NCI-H1436 treated with DMSO at 0.1 percent for 48 hours (cell line): Measurements from ENCODE around the gene COMT.
"Not testable (repeated sequence)": the region's sequence is repeated elsewhere in the genome, so short reads cannot be mapped to it uniquely, and the experiment has no call there.

Experiments used
- DNase-seq: peaks from one replicate; lab custom pipeline; 2025; lab: John Stamatoyannopoulos, UW

The COMT gene

DNA sequence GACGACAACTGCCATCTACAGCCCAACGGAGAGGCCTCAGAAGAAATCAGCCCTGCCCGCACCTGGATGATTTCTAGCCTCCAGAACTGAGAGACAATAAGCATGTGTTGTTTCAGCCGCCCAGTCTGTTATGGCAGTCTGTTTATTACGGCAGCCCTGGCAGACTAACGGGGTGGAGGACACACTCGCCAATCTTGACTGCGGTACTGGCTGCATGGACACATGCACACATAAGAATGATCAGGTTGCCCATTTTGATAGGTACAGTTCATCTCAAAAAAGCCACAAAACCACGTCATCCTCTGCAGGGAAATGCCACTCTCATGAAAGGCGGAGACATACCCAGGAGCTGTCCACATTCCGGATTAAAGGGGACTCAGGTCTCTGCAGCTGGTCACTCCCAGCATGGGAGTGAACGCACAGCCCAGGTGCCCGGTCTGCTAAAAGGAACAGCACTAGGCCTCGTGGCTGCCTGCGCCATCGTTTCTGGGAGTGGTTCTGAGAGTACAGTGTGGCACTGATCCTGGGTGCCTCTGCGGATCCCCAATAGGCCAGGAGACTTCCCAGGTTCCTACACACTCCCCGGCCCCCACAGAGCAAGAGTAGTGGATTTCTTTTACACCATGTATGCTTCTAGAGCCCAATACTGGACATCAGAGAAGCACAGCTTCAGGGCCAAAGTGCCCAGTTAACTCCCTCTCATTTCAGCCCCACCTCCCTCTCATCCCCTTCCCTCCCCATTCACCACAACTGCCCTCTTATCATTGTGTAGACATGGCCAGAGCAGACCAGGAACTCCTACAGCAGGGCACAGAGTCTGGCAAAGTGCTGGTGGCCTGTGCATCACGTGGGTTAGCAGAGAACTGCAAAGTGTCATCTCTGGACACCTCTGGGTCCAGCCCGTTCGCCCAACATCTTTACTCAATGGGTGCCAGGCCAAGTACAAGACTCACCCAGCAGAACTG is 11.7 kb upstream of the COMT start:
- DNase-seq = no peak

GRCh38 chr22:19930551-19931486 is 10.8 kb upstream of the COMT start:
- DNase-seq = no peak

DNA sequence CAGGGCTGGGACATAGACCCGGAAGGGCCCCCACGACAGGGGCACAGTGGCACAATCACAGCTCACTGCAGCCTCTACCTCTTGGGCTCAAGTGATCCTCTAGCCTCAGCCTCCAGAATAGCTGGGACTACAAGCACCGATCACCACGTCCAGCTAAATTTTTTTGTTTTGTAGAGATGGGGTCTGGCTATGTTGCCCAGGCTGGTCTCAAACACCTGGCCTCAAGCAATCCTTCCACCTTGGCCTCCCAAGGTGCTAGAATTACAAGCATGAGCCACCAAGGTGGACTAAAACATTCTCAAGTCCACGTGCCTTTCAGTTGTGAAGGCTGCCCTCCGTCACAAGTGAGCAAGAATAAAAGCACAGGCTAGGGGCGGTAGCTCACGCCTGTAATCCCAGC is 10.1 kb upstream of the COMT start:
- no peak for DNase-seq

DNA sequence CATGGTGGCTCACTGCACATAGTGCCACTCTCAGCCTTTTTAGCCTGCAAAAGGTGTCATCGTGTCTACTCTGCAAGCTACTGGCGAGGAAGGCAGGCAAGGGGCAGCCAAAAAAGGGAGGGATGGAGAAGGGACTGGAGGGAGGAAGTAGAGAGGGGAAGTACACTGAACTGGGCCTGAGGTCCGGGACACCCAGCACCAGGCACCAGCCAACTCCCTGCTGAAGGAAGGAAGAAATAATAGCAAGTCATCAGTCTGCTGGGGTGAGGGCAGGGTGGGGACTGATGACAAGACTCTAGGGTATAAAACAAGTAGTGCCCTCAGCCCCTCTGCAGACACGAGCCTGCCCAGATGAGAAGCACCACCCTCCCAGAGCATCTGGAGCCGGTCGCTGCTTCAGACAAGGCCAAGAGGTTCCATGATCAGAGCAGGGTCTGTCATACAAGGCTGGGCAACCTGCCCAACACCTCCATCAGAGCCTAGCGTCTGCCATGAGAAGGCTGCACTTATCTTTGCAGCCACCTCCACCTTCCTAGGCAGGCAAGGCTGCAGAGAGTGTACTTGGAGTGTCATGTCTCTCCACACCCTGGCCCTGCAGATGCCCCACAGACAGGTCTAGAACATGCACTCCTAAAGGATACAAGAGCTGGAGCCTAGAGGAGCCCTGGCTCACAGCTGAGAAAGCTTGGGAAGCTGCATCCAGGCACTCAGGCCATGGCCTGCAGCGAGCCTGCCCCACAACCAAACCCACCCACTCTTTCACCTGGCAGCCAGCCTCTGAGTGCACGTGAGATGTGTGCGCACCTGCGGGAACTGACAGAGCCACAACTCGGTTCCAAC is 9.0 kb upstream of the COMT start:
- no peak for DNase-seq

DNA sequence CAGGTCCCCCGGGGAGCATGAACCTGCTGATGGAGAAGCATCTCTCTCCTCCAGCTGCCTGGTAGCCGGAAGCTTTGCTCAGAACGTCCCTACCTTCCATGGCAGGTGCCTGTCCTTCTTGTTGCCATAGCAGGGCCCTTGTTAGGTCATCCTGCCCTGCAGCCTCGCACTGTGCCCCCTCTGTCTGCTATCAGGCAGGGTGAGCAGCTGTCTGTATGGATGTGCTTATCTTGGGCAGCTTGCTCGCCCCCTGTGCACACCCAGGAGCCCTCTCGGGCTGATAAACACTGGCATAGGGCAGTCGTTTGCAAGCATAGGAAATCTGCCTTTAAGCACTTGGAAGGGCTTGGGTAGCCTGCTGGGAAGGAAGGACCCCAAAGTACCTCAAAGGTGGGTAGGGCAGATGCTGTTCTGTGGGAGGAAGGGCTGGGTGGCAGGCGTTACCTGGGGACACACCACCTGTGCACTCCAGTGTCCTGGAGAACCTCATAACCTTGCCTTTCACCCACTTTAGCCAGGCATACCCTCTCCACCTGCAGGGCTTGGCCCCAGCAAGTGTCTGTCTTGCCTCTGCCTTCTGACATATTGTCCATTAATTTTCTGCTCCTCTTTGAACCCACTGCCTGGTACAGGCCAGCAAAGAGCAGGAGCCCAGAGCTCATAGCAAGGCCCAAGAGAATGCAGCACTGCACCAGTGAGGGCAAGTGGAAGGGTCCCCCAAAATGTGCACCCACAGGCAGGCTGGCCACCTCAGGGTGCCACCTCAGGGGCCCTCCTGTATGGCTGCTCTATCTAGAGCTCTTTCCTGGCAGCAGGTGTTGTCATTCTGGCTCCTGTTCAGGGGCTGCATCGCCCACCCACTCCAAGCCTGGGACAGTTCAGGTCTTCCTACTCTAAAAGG is 8.0 kb upstream of the COMT start:
- DNase-seq = no peak

DNA sequence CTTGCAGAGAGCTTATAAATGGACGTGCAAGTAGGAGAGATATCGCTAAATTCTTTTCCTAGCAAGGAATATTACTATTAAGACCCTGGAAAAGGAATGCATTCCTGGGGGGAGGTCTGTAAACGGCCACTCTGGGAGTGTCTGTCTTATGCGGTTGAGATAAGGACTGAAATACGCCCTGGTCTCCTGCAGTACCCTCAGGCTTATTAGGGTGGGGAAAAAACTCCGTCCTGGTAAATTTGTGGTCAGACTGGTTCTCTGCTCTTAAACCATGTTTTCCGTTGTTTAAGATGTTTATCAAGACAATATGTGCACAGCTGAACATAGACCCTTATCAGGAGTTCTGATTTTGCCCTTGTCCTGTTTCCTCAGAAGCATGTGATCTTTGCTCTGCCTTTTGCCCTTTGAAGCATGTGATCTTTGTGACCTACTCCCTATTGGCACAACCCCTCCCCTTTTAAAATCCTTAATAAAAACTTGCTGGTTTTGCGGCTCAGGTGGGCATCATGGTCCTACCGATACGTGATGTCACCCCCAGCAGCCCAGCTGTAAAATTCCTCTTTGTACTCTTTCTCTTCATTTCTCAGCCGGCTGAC is 6.4 kb upstream of the COMT start:
- not testable (repeated sequence) for DNase-seq

DNA sequence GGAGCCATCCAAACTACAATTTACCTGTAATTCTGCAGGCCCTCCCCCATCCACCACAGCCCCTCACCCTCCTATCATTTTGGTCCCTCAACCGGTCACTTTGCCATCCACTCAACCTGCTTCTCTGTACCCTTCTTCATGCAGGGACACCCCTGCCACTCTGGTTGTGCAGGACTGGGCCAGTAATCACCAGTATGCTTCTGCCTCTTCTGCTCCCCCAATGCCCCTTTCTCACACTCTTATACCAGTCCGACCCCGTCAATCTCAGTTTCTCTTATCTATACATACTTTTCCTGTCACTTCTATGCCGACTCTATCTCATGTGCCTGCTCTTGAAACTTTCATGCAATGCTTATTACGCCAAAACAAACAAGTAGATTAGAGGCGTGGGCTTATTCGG is 5.1 kb upstream of the COMT start:
- no peak for DNase-seq

DNA sequence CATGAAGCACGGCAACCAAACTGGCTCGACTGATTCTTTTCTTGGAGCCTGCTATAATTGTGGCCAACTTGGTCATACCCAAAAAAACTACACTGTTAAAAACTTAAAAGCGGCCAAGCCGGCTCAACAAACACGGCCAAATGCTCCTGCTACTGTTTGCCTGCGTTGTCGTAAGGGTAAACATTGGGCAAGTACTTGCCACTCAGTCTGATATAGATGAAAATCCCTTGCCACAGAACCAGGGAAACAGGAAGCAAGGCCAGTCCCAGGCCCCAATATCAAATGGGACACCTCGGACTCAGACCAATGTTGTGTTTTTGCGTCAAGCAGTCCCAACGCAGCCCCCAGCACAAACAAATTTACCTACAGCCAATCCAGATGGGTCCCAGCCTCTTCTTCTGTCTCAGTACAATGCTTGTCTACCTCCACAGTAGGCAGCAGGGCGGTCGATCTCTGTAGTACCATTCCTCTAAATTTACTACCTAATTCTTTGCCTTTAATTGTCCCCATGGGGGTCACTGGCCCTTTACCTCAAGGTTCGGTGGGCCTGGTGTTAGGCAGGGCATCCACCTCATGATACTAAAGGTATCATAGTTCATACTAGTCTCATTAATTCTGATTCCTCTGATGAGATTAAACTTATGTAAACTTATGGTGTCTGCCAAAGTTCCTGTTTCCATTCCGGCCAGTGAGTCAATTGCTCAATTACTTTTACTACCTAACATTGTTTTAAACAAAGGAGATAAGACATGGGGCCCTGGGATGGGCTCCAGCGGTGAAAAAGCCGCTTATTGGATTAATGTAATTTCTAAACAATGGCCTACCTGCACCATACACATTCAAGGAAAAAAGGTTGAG is 3.7 kb upstream of the COMT start:
- DNase-seq = no peak

DNA sequence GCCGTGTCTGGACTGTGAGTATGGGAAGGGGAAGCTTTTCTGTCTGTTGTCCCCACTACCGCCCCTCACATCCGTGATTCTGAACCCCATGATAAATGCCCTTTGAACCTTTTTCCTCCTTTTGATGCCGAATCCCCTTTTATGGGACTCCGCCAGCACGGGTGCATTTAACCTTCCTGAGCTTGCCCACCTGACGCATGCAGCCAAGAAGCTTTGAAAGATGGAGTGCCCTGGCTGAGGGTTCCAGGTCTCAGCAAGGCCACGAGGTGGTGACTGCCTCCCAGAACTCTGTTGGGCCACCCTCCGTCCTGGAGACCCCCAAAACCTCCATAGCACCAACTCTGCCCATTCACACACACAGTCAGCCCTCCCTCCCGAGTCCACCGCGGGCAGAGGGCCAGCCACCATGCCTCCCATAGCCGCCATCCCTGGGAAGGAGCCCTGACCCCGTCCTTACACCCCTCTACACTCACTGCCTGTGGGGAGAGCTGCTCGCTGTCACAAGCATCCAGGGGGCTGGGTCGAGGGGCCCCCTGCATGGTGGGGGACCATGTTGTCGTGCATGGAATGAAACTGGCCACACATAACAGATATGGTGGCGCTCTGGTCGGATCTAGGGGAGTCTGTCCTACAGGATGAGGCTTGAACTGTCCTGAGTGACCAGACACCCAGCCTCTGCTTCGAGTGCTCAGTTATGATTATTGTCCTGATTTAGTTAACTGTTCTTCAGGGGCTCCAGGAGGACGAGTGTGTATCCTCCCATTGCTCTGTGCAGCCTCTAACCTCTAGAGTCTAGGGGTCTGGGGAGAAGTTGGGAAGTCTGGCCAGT is 822 bp upstream of the COMT start:
- no peak for DNase-seq

DNA sequence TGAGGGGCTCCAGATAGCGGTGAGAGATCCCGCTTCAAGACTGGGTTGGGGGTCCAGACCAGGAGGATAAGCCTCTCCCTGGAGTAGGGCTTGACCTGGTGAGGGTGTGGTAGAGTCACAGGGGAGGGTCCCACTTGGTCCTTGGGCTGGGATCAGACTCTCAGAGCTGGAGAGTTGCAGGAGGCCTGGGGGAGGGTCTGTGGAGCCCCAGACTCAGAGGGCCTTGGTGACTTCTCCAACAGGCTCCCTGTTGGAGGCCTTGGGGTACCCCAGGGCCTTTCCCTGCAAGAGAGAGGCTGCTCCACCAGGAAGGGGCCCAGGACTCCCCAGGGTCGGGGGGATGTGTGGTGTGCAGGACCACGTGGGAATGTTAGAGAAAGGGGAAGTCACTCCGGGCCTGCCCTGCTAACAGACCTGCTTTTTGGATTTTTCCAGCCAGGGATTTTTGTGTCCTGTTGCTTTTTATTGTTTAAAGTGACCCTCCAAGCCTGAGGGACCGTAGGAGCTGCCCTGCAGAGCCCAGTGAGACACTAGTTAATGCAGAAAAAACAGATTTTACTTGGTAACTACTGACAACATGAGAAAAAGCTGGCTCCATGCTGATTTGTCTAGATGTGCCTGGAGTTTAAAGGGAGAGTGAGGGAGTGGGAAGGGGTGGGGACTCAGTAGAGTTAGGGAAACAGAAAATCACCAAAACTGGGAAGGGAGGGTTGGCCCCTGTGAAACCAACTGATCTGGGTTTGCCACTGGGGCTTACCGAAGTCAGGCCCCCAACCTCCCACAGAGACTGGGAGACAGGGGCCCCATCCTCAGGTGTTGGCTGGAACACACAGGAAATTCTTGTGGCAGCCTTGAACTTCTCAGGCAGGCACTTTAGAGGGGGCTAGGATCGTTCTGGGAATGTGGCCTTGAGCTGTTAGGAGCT is 847 bp downstream of the COMT start:
- DNase-seq = no peak

DNA sequence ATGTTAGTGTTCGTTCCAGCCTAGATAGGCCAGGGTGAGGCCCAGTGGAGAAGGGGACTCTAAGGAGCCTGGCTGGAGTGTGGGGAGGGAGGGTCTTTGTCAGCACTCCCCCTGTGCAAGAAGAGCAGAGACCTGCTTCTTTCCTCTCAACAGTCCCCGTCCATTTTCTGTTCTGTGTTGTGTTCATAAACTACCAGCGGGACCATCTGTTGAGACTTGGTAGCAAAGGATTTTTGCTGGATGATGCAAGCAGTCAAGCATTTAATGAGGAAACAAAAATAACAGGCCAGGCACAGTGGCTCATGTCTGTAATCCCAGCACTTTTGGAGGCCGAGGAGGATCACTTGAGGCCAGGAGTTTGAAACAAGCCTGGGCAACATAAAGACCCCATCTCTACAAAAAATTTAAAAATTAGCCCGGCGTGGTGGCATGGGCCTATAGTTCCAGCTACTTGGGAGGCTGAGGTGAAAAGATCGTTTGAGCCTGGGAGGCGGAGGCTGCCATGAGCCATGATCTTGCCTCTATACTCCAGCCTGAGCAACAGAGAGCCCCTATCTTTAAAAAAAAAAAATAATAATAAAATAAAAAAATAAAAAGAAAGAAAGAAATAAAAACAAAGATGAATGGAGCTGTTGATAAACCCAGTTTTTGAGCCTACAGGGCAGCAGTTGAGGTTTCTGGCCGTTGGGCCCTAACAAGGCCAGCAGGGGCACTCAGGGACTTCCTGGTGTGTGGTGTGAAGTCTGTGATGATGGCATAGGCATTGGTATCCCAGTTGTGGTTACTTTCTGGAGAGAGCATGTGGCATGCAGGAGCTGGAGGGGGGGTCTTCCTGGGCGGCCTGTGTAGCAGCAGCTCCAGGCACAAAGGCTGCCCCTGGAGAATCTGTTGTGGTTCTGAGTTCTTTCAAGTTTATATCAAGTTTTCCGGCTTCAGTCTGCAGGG is 1.8 kb downstream of the COMT start:
- DNase-seq = no peak

- DNase-seq = no peak
These were observed 6.6 kb downstream of the COMT start for GRCh38 chr22:19948057-19948760.

- DNase-seq = no peak
These were observed 9.8 kb downstream of the COMT start for GRCh38 chr22:19951346-19951745.

- no peak for DNase-seq
These were observed 13.9 kb downstream of the COMT start for GRCh38 chr22:19955241-19956128.

DNA sequence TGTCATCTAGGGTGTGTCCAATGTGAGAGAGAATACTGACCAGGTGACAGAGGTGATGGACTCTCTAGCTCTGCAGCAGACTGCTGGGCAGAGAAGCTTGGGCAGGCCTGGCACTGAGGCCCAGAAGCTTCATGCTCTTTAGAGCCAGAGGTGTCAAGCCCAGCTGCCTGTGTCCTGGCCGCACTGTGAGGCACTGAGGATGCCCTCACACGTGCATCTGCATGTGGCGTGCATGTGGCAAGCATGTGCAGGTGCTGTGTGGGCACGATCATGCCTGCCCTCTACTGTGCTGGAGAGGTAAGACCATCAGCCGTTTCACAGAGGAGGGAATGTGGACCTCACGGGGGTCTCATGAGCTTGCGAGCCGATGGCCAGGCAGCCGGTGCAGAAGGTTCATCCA is 15.9 kb downstream of the COMT start:
- DNase-seq = no peak
